Astrocyte (in vitro differentiated cells and primary cell): ENCODE data around the gene TSC1. TPM values are rescaled to one million over a fixed set of nuclear protein-coding genes. Genes with fewer than 3 reads are reported as not detected.

Source experiments
- DNase-seq: peaks from one replicate; pipeline ENCODE4 v3.0.0-alpha.2; 2010; ENCODE audit warnings: low read depth
- FAIRE-seq: peaks from 2 replicates; lab custom pipeline; 2011; peaks lifted over from hg19 to GRCh38; lab: Jason Lieb, UNC
- H2AFZ ChIP-seq: 2 replicates; pipeline ENCODE4 v1.6.0; 2012; ENCODE audit warnings: low read depth, low read length, inconsistent platforms
- H3K27ac ChIP-seq: 2 replicates; pipeline ENCODE4 v1.5.1; 2011; ENCODE audit warnings: low read depth, low read length, inconsistent platforms
- H3K27me3 ChIP-seq: 2 replicates; pipeline ENCODE4 v1.6.0; 2011; ENCODE audit warnings: low read length, inconsistent platforms; ENCODE audit not compliant: insufficient read depth
- H3K36me3 ChIP-seq: 2 replicates; pipeline ENCODE4 v1.5.1; 2011; ENCODE audit warnings: low read length, inconsistent platforms; ENCODE audit not compliant: insufficient read depth
- H3K4me1 ChIP-seq: 2 replicates; pipeline ENCODE4 v1.5.1; 2011; ENCODE audit warnings: low read length, inconsistent platforms; ENCODE audit not compliant: insufficient read depth
- H3K4me2 ChIP-seq: 2 replicates; pipeline ENCODE4 v1.6.0; 2012; ENCODE audit warnings: low read length, inconsistent platforms
- H3K4me3 ChIP-seq: 2 replicates; pipeline ENCODE4 v1.5.1; 2011; ENCODE audit warnings: low read depth, mild to moderate bottlenecking, low read length, inconsistent platforms; ENCODE audit not compliant: insufficient read depth
- H3K79me2 ChIP-seq: 2 replicates; pipeline ENCODE4 v1.6.0; 2012; ENCODE audit warnings: mild to moderate bottlenecking, low read length, inconsistent platforms; ENCODE audit not compliant: insufficient read depth
- H3K9ac ChIP-seq: 2 replicates; pipeline ENCODE4 v1.6.0; 2012; ENCODE audit warnings: mild to moderate bottlenecking, low read length, inconsistent platforms
- H3K9me3 ChIP-seq: 2 replicates; pipeline ENCODE4 v1.5.1; 2012; ENCODE audit warnings: low read depth, mild to moderate bottlenecking, low read length, inconsistent platforms; ENCODE audit not compliant: insufficient read depth
- H4K20me1 ChIP-seq: 2 replicates; pipeline ENCODE4 v1.6.0; 2012; ENCODE audit warnings: low read length, inconsistent platforms; ENCODE audit not compliant: insufficient read depth
- H3K27ac Mint-ChIP-seq: one replicate; pipeline ENCODE4 v1.8.0; 2021; ENCODE audit warnings: mild to moderate bottlenecking, mixed read lengths; ENCODE audit not compliant: unreplicated experiment
- H3K27me3 Mint-ChIP-seq: one replicate; pipeline ENCODE4 v1.8.0; 2021; ENCODE audit warnings: low read depth, mixed read lengths; ENCODE audit not compliant: unreplicated experiment
- H3K36me3 Mint-ChIP-seq: one replicate; pipeline ENCODE4 v1.8.0; 2021; ENCODE audit warnings: low read depth, mixed read lengths; ENCODE audit not compliant: unreplicated experiment
- H3K4me1 Mint-ChIP-seq: one replicate; pipeline ENCODE4 v1.8.0; 2021; ENCODE audit warnings: low read depth, mixed read lengths; ENCODE audit not compliant: unreplicated experiment
- H3K4me3 Mint-ChIP-seq: one replicate; pipeline ENCODE4 v1.8.0; 2021; ENCODE audit warnings: mild to moderate bottlenecking, moderate library complexity, mixed read lengths; ENCODE audit not compliant: unreplicated experiment
- H3K9me3 Mint-ChIP-seq: one replicate; pipeline ENCODE4 v1.8.0; 2021; ENCODE audit warnings: mild to moderate bottlenecking, mixed read lengths; ENCODE audit not compliant: unreplicated experiment
- CTCF ChIP-seq: IDR thresholded peaks from 2 replicates; pipeline ENCODE4 v1.5.1; 2011; ENCODE audit warnings: low read depth, mild to moderate bottlenecking, inconsistent platforms, low read length, moderate library complexity; ENCODE audit not compliant: insufficient read depth
- EZH2 ChIP-seq: IDR thresholded peaks from 2 replicates; pipeline ENCODE4 v1.6.1; 2012; ENCODE audit warnings: mild to moderate bottlenecking, low read length, inconsistent platforms; ENCODE audit not compliant: insufficient read depth
- total RNA-seq: library from RNA; stranded (reverse); gene quantifications from 2 replicates; pipeline ENCODE4 v1.2.1, GENCODE V29; 2021

The TSC1 gene
- total RNA-seq, 1 donor from 2014 or later = 50.6 TPM

GRCh38 chr9:132978451-132979131 lies 34.2 kb upstream of the TSC1 start, which contains the start of gene GFI1B:
TSS of gene GFI1B (plus strand) at chr9:132978694. CDS start at chr9:132986679, 7,985 bp downstream.
- H3K36me3 ChIP-seq = no peaks in the 10 kb centered on the region
- peaks cover 3% of the 10 kb centered on the region for H3K9me3 ChIP-seq
- H4K20me1 ChIP-seq = no peaks in the 10 kb centered on the region
- no peak for DNase-seq
- peaks cover 47% of the 10 kb centered on the region for H3K27me3 ChIP-seq
- Mint-ChIP-seq H3K36me3 (no peaks in the 10 kb centered on the region), H3K9me3 (no peaks in the 10 kb centered on the region), H3K4me1 (no peaks in the 10 kb centered on the region), H3K4me3 (no peak within 1 kb of the TSS), H3K27me3 (peaks cover 68% of the 10 kb centered on the region), H3K27ac (no peak within 1 kb of the TSS)
- H2AFZ ChIP-seq = no peak within 1 kb of the TSS
- no peak within 1 kb of the TSS for H3K9ac ChIP-seq
- no peaks in the 10 kb centered on the region for H3K4me1 ChIP-seq
- TF ChIP-seq EZH2 (no peak), CTCF (no peak)
- H3K79me2 ChIP-seq = no peaks in the 10 kb centered on the region
- FAIRE-seq = no peak
- H3K4me2 ChIP-seq = no peak within 1 kb of the TSS
- no peak within 1 kb of the TSS for H3K4me3 ChIP-seq
- no peak within 1 kb of the TSS for H3K27ac ChIP-seq

GRCh38 chr9:132978112-132978450 lies 33.7 kb upstream of the TSC1 start:
- Mint-ChIP-seq H3K36me3 (peaks cover 2% of the 10 kb centered on the region), H3K27me3 (peaks cover 68% of the 10 kb centered on the region), H3K4me1 (no peaks in the 10 kb centered on the region), H3K4me3 (no peak overlapping the region), H3K9me3 (no peaks in the 10 kb centered on the region), H3K27ac (no peak overlapping the region)
- Histone ChIP-seq H3K9ac (no peak overlapping the region), H3K4me1 (no peaks in the 10 kb centered on the region), H2AFZ (no peak overlapping the region), H3K27ac (no peak overlapping the region), H3K4me2 (no peak overlapping the region), H3K4me3 (no peak overlapping the region), H3K27me3 (peaks cover 47% of the 10 kb centered on the region), H3K79me2 (no peaks in the 10 kb centered on the region), H4K20me1 (no peaks in the 10 kb centered on the region), H3K9me3 (peaks cover 3% of the 10 kb centered on the region), H3K36me3 (no peaks in the 10 kb centered on the region)
- TF ChIP-seq EZH2 (no peak), CTCF (no peak)
- FAIRE-seq (no peak), DNase-seq (no peak)

GRCh38 chr9:132976571-132976970 lies 32.2 kb upstream of the TSC1 start:
- Histone ChIP-seq H3K4me2 (no peak overlapping the region), H3K9me3 (peaks cover 3% of the 10 kb centered on the region), H2AFZ (no peak overlapping the region), H3K4me1 (no peaks in the 10 kb centered on the region), H3K27me3 (peaks cover 45% of the 10 kb centered on the region), H3K36me3 (no peaks in the 10 kb centered on the region), H3K27ac (no peak overlapping the region), H3K9ac (no peak overlapping the region), H4K20me1 (no peaks in the 10 kb centered on the region), H3K79me2 (no peaks in the 10 kb centered on the region), H3K4me3 (no peak overlapping the region)
- DNase-seq (no peak), FAIRE-seq (no peak)
- H3K27me3 Mint-ChIP-seq = peaks cover 64% of the 10 kb centered on the region
- TF ChIP-seq CTCF = no peak
- no peak for TF ChIP-seq EZH2
- peaks cover 2% of the 10 kb centered on the region for H3K36me3 Mint-ChIP-seq
- no peaks in the 10 kb centered on the region for H3K9me3 Mint-ChIP-seq
- no peak overlapping the region for H3K27ac Mint-ChIP-seq
- H3K4me1 Mint-ChIP-seq = no peaks in the 10 kb centered on the region
- no peak overlapping the region for H3K4me3 Mint-ChIP-seq
